GM12872 (cell line): ENCODE data around the gene ACTN4.

Experiments
- TF ChIP-seq, protein P1 (sequence below): IDR thresholded peaks from 3 replicates; pipeline ENCODE4 v1.5.1; 2011; ENCODE audit warnings: low read depth, mild to moderate bottlenecking, low read length, moderate library complexity; ENCODE audit not compliant: insufficient read depth

The ACTN4 gene

DNA sequence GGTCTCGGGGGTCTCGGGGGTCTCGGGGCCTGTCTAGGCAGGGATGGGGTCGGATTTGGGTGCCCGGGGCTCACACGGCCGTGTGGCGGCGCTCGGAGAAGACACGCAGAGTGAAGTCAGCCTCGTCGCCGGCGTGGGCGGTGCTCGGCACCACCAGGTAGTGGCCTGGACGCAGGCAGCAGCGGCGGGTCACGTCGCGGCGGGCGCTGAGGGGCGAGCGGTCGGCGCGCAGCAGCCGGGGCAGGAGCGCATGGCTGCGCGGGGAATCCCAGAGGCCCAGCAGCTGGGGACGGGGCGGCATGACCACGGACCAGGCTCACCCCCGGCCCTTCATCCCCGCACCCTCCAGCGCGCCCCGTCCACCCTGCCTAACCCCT is 88.6 kb downstream of the ACTN4 start:
- TF ChIP-seq, protein P1, sequence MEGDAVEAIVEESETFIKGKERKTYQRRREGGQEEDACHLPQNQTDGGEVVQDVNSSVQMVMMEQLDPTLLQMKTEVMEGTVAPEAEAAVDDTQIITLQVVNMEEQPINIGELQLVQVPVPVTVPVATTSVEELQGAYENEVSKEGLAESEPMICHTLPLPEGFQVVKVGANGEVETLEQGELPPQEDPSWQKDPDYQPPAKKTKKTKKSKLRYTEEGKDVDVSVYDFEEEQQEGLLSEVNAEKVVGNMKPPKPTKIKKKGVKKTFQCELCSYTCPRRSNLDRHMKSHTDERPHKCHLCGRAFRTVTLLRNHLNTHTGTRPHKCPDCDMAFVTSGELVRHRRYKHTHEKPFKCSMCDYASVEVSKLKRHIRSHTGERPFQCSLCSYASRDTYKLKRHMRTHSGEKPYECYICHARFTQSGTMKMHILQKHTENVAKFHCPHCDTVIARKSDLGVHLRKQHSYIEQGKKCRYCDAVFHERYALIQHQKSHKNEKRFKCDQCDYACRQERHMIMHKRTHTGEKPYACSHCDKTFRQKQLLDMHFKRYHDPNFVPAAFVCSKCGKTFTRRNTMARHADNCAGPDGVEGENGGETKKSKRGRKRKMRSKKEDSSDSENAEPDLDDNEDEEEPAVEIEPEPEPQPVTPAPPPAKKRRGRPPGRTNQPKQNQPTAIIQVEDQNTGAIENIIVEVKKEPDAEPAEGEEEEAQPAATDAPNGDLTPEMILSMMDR, result no peak

DNA sequence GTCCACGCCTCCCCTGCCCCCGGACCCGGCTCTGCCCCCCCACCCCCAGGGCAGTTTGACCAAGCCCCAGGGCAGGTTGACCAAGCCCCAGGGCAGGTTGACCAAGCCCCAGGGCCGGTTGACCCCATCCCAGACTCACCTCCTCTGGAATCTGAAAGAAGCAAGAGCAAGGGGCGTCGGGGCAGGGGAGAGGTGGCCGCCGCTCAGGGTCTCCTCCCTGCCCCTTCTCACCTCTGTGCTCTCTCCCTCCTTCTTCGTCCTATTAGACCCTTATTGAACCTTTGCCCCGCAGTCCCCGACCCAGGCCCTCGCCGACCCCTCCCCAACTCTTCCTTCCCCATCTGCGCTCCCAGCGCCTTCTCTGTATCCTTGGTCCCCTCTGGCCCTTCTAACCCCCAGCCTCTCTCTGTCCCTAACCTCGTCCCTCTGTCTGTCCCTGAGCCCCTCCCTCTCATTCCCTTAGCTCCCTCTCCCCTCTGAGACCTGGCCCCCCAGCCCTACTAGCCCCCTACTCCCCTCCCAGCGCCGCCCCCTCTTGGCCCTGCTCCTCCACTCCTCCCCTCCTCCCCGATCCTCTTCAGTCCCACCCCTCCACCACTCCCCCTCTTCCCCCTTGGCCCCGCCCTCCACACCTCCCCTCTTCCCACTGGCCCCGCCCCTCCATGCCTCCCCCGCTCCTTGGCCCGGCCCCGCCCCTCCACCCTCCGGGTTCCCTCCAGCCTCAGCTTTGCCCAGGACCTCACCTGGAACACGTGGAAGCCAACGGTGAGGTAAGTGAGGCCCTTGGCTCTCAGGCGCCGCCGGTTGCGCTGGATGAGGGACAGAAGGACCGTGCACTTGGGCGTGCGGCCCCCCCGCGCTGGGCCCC is 89.2 kb downstream of the ACTN4 start:
- TF ChIP-seq, protein P1, result no peak

DNA sequence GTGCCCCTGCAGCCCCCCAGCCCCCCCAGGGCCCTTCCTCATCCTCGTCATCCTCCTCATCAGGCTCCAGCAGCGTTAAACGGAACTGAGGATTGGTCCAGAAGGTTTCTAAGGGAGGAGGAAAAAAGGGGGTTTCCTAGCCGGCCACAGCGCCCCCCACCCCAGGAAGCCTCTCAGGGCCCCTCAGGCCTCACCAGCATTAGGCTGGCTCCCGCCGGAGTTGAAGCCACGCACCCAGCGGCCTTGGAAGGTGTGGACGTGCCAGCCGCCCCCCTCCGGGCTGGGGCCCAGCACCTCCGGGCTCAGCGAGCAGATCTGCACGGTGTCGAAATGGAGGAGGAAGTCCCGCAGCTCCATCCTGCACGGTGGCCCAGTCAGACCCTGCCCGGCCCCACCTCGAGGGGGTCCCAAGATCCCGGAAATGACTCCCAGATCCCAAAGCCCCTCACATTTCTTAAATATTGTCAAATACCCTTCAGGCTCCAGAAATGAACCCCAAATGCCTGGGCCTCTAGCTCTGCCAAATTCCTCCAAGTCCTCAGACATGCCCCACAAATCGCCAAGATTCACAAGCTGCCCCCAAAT is 89.9 kb downstream of the ACTN4 start:
- TF ChIP-seq, protein P1, result no peak

DNA sequence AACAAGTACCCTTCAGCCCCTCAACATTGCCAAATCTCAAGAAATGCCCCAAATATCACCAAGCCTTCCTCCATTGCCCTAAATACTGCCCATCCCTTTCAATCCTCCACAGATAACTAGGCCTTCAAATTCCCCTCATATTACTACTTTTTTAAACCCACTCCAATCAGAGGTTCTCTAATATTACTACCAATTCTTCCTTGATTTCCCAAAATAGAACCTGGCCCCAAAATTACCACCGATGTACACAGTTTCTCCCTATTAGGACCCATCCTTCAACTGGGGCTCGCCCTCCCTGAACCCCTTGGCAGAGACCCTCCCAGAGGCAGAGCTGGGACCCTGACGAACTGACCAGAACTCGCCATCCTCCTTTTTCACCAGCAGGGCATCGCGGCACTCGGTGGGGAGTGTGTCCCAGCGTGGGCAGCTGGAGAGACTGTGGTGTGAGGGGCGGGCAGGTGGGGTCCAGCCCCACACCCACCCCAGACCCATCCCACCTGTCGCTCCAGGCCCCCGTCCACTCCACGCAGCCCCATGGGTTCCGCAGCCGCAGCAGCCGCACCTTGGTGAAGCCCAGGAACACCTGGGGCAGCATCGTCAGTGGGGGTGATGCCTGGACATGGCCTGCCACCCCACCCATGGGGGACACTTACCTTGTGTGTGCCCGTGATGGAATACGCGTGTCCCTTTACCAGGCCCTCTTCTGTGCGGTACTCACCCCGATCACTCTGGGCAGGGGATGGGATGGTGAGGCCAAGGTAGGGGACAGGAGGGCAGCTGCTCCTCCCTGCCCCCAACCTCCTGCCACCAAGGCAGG is 90.7 kb downstream of the ACTN4 start:
- TF ChIP-seq, protein P1, result no peak

DNA sequence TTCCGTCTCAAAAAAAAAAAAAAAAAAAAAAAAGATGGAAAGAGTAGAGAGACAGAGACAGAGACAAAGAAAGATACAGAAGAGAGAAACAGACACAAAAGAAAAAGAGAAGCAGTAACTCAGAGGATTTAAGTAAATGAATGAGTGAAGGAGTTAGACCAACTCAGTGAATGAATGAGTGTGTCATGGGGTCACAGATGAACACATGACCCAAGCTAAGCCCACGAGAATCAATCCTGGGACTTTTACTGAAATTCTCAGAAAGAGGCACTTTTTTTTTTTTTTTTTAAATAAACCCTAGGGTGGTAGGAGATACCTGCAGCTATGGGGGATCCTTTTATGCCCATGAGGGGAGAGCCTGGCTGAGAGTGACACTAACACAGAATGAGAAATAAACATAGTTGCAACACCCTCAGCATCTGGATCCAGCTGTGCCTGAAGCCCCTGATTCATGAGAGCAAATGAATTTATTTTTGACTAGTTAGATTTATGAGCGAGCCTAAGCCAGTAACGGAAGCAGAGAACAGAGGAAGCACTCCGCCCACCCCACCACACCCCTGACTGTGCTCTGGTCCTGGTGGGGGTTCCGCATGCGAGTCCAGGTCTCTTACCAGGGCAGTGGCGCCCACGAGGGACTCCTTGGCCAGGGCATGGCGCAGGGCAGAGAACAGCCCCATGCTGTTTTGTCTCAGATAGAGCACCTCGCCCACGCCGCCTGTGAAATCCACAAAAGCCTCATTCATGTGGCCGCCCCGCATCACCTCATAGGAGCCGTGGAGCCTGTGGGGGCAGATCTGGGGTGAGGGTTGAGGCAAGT is 92.2 kb downstream of the ACTN4 start:
- TF ChIP-seq, protein P1, result no peak

DNA sequence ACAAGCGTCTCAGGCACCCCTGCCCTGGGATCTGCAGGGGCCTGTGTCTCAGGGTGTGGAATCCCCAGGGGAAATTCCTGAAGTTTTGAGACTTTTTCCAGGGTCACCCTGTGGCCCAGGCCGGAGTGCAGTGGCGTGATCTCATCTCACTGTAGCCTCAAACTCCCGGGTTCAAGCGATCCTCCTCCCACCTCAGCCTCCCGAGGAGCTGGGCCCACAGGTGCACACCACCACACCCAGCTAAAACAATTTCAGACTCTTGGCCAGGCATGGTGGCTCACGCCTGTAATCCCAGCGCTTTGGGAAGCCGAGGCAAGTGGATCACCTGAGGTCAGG is 92.8 kb downstream of the ACTN4 start:
- TF ChIP-seq, protein P1, result no peak
